ENCODE measurements around the gene HCRTR1. TPM values are rescaled to one million over a fixed set of nuclear protein-coding genes. Genes with fewer than 3 reads are reported as not detected.

The HCRTR1 gene
- total and polyA plus RNA-seq, 10 of the 15 experiments (the other 5 are each of a cell fraction or from before 2014, with no cell fraction given): not detected

DNA sequence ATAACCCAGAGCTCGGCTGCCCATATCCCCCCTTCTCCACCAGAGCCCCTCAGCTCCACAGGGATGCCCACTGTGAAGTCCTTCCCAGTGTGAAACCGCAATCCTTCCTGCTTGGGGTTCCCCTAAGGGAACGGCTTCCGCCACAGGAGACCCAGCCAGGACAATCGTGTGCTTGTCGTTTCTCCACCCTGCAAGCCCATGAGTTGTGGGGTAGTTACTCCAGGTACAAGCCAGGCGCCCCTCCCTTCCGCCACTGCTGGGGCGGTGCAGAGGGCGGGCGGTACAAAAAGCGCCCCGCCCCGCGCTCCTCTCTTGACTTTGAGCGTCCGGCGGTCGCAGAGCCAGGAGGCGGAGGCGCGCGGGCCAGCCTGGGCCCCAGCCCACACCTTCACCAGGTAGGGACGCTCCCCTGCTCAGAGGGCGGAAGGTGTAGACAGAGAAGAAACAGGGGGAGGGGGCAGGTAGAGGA, 41.3 kb upstream of the HCRTR1 start, which contains the start of gene TINAGL1:
Gene TINAGL1, plus strand, starts transcription at position 315 of the 469 bp plus-strand sequence. CDS start 634 bp downstream, outside the sequence.
- ChIA-PET SMC1A (ENCODE audit: uncharacterized antibody, unreplicated experiment) (no interaction called here), CTCF (no interaction called here), RAD21 (ENCODE audit: unreplicated experiment) (no interaction called here), POLR2A (no interaction called here)
- H2AFZ ChIP-seq (ENCODE audit: control insufficient read depth, low read depth, low read length): no peak within 1 kb of the TSS
- BruUV-seq (replicated peaks): no TSS peak
- no peak within 1 kb of the TSS for H3K9ac ChIP-seq (ENCODE audit: control insufficient read depth, insufficient read depth, low read length)
- no peaks in the 10 kb centered on the region for H3K36me3 ChIP-seq (ENCODE audit: control insufficient read depth in 2 of 2, insufficient read depth in 2 of 2, low read length in 1 of 2)
- no peaks in the 10 kb centered on the region for H4K20me1 ChIP-seq (ENCODE audit: control insufficient read depth, insufficient read depth)
- H3K9me3 ChIP-seq (replicated peaks; ENCODE audit: control insufficient read depth, insufficient read depth, low read length): no peaks in the 10 kb centered on the region
- 17% methylated on average over 18 of the region's 25 CpGs for WGBS (ENCODE audit: insufficient coverage, insufficient replicate concordance, low lambda C conversion rate, missing lambda C conversion rate)
- peak; percentile 64 for ATAC-seq
- no peak within 1 kb of the TSS for H3K4me3 ChIP-seq
- H3K4me1 ChIP-seq (ENCODE audit: control insufficient read depth, insufficient read depth, low read length): no peaks in the 10 kb centered on the region; the same call in 1 of the 2 replicates
- no peaks in the 10 kb centered on the region for H3K79me2 ChIP-seq (ENCODE audit: control insufficient read depth, insufficient read depth, low read length)
- intact Hi-C loops (cut with micrococcal nuclease; ENCODE audit: unreplicated experiment): no loop called here
- DNase-seq (ENCODE audit: low read depth, low spot score): no peak
- no peak for FAIRE-seq
- peaks cover 0 to 3% of the 10 kb centered on the region in 2 experiments; a peak in 2 of 4 replicates for H3K27me3 ChIP-seq (replicated peaks in 1 of 2; ENCODE audit: control insufficient read depth in 2 of 2, insufficient read depth in 2 of 2, low read length in 1 of 2)
- no peak within 1 kb of the TSS for H3K27ac ChIP-seq (ENCODE audit: control insufficient read depth, insufficient read depth)
- in situ Hi-C loops (cut with MboI): no loop called here
- no peak within 1 kb of the TSS for H3K4me2 ChIP-seq (ENCODE audit: control insufficient read depth, insufficient read depth)
- TF ChIP-seq BACH1 (IDR thresholded peaks at IDR 0.05; ENCODE audit: borderline replicate concordance) (no peak), MTA2 (IDR thresholded peaks at IDR 0.05; ENCODE audit: low read depth) (no peak), EZH2 (IDR thresholded peaks at IDR 0.05; ENCODE audit: borderline replicate concordance, control insufficient read depth, low read depth, low read length) (no peak), RAD21 (IDR thresholded peaks at IDR 0.05; ENCODE audit: insufficient read depth, low read depth, low read length) (no peak), PAX5 (IDR thresholded peaks at IDR 0.05; ENCODE audit: borderline replicate concordance, low read depth, low read length) (no peak), TCF3 (IDR thresholded peaks at IDR 0.05; ENCODE audit: borderline replicate concordance, insufficient read depth, low read depth, low read length) (no peak), CHD4 (IDR thresholded peaks at IDR 0.05) (no peak)
- TF ChIP-seq, protein P1, sequence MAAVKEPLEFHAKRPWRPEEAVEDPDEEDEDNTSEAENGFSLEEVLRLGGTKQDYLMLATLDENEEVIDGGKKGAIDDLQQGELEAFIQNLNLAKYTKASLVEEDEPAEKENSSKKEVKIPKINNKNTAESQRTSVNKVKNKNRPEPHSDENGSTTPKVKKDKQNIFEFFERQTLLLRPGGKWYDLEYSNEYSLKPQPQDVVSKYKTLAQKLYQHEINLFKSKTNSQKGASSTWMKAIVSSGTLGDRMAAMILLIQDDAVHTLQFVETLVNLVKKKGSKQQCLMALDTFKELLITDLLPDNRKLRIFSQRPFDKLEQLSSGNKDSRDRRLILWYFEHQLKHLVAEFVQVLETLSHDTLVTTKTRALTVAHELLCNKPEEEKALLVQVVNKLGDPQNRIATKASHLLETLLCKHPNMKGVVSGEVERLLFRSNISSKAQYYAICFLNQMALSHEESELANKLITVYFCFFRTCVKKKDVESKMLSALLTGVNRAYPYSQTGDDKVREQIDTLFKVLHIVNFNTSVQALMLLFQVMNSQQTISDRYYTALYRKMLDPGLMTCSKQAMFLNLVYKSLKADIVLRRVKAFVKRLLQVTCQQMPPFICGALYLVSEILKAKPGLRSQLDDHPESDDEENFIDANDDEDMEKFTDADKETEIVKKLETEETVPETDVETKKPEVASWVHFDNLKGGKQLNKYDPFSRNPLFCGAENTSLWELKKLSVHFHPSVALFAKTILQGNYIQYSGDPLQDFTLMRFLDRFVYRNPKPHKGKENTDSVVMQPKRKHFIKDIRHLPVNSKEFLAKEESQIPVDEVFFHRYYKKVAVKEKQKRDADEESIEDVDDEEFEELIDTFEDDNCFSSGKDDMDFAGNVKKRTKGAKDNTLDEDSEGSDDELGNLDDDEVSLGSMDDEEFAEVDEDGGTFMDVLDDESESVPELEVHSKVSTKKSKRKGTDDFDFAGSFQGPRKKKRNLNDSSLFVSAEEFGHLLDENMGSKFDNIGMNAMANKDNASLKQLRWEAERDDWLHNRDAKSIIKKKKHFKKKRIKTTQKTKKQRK (IDR thresholded peaks at IDR 0.05; ENCODE audit: low read depth, low read length): no peak
- TF ChIP-seq, protein P2, sequence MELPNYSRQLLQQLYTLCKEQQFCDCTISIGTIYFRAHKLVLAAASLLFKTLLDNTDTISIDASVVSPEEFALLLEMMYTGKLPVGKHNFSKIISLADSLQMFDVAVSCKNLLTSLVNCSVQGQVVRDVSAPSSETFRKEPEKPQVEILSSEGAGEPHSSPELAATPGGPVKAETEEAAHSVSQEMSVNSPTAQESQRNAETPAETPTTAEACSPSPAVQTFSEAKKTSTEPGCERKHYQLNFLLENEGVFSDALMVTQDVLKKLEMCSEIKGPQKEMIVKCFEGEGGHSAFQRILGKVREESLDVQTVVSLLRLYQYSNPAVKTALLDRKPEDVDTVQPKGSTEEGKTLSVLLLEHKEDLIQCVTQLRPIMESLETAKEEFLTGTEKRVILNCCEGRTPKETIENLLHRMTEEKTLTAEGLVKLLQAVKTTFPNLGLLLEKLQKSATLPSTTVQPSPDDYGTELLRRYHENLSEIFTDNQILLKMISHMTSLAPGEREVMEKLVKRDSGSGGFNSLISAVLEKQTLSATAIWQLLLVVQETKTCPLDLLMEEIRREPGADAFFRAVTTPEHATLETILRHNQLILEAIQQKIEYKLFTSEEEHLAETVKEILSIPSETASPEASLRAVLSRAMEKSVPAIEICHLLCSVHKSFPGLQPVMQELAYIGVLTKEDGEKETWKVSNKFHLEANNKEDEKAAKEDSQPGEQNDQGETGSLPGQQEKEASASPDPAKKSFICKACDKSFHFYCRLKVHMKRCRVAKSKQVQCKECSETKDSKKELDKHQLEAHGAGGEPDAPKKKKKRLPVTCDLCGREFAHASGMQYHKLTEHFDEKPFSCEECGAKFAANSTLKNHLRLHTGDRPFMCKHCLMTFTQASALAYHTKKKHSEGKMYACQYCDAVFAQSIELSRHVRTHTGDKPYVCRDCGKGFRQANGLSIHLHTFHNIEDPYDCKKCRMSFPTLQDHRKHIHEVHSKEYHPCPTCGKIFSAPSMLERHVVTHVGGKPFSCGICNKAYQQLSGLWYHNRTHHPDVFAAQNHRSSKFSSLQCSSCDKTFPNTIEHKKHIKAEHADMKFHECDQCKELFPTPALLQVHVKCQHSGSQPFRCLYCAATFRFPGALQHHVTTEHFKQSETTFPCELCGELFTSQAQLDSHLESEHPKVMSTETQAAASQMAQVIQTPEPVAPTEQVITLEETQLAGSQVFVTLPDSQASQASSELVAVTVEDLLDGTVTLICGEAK (IDR thresholded peaks at IDR 0.05; ENCODE audit: borderline replicate concordance): no peak
- TF ChIP-seq, protein P3, sequence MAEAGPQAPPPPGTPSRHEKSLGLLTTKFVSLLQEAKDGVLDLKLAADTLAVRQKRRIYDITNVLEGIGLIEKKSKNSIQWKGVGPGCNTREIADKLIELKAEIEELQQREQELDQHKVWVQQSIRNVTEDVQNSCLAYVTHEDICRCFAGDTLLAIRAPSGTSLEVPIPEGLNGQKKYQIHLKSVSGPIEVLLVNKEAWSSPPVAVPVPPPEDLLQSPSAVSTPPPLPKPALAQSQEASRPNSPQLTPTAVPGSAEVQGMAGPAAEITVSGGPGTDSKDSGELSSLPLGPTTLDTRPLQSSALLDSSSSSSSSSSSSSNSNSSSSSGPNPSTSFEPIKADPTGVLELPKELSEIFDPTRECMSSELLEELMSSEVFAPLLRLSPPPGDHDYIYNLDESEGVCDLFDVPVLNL (IDR thresholded peaks at IDR 0.05; ENCODE audit: low read depth, low read length): no peak
- TF ChIP-seq, protein P4, sequence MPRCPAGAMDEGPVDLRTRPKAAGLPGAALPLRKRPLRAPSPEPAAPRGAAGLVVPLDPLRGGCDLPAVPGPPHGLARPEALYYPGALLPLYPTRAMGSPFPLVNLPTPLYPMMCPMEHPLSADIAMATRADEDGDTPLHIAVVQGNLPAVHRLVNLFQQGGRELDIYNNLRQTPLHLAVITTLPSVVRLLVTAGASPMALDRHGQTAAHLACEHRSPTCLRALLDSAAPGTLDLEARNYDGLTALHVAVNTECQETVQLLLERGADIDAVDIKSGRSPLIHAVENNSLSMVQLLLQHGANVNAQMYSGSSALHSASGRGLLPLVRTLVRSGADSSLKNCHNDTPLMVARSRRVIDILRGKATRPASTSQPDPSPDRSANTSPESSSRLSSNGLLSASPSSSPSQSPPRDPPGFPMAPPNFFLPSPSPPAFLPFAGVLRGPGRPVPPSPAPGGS (IDR thresholded peaks at IDR 0.05; ENCODE audit: borderline replicate concordance, insufficient read depth, low read depth, low read length, poor library complexity, severe bottlenecking): no peak
